Measurements from ENCODE around the gene SEC31A. TPM values are rescaled to one million over a fixed set of nuclear protein-coding genes. Genes with fewer than 3 reads are reported as not detected.

The SEC31A gene
- total and polyA plus RNA-seq, 2 donors (not counting 1 experiment from before 2014, with no cell fraction given) = 52.7 to 134 TPM

DNA sequence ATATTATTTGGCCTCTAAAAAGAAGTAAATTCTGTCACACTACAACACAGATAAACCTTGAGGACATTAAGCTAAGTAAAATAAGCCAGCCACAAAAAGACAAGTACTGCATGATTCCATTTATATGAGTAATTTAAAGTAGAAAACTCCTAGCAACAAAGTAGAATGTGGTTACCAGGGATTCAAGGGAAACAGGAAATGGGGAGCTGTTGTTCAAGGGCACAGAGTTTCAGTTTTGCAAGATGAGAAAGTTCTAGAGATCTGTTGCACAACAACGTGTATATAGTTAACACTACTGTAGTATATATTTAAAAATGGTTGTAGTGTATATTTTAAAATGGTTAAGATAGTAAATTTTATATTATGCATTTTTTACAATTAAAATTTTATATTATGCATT lies 25.4 kb downstream of the SEC31A start:
- no peak overlapping the region for H3K9ac ChIP-seq (ENCODE audit: low read length)
- no peak overlapping the region for H3K27ac ChIP-seq (ENCODE audit: low read length in 2 of 2)
- DNase-seq (no peak), ATAC-seq (ENCODE audit: low read depth) (no peak)
- no peaks in the 10 kb centered on the region for H3K4me1 Mint-ChIP-seq
- intact Hi-C loops (cut with micrococcal nuclease) = no loop called here
- H3K4me1 ChIP-seq (ENCODE audit: control insufficient read depth in 2 of 2, insufficient read depth in 2 of 2, low read length in 2 of 2) = no peaks in the 10 kb centered on the region
- H4K20me1 ChIP-seq (ENCODE audit: control insufficient read depth, insufficient read depth, low read length, poor library complexity, severe bottlenecking) = peaks cover 6% of the 10 kb centered on the region
- no peaks in the 10 kb centered on the region for H3K27me3 Mint-ChIP-seq
- H3K4me2 ChIP-seq (replicated peaks; ENCODE audit: low read depth, low read length, poor library complexity, severe bottlenecking) = no peak overlapping the region
- no peak overlapping the region for H2AFZ ChIP-seq (ENCODE audit: insufficient read depth, low read depth, low read length, poor library complexity, severe bottlenecking)
- H3K36me3 ChIP-seq (replicated peaks in 1 of 2; ENCODE audit: control extremely low read depth in 1 of 2, control insufficient read depth in 1 of 2, extremely low read depth in 1 of 2, insufficient read depth in 2 of 2, low read length in 1 of 2) = peaks cover 25 to 84% of the 10 kb centered on the region in 2 experiments
- no peaks in the 10 kb centered on the region for H3K9me3 ChIP-seq (ENCODE audit: control extremely low read depth in 1 of 3, control insufficient read depth in 2 of 3, insufficient read depth in 1 of 3, low read length in 2 of 3)
- no peak overlapping the region for H3K4me3 Mint-ChIP-seq
- peaks cover 3% of the 10 kb centered on the region for H3K79me2 ChIP-seq (ENCODE audit: control insufficient read depth, insufficient read depth, low read length)
- no peaks in the 10 kb centered on the region for H3K27me3 ChIP-seq (replicated peaks in 1 of 4; ENCODE audit: control extremely low read depth in 1 of 4, control insufficient read depth in 3 of 4, insufficient read depth in 4 of 4, low read length in 3 of 4)
- WGBS (ENCODE audit: insufficient coverage) = no CpG with 5 or more reads among the region's 1 CpG
- H3K27ac Mint-ChIP-seq = no peak overlapping the region
- H3K9me3 Mint-ChIP-seq (ENCODE audit: insufficient read depth) = no peaks in the 10 kb centered on the region
- CTCF ChIA-PET = no interaction called here
- POLR2A ChIA-PET = interaction anchor here (0.6 kb wide), 1 partner anchor 151 kb away, joined by 3 read pairs; no protein-coding TSS in a partner anchor
- TF ChIP-seq EZH2 (IDR thresholded peaks at IDR 0.05; ENCODE audit: borderline replicate concordance, insufficient read depth, low read depth, low read length, poor library complexity, severe bottlenecking) = no peak
- TF ChIP-seq CTCF (IDR thresholded peaks at IDR 0.05) = no peak
- no peak overlapping the region for H3K4me3 ChIP-seq (ENCODE audit: control extremely low read depth in 1 of 5, extremely low read depth in 1 of 5, insufficient read depth in 1 of 5, low read depth in 2 of 5, low read length in 4 of 5)

- Histone ChIP-seq H3K79me2 (ENCODE audit: control insufficient read depth, insufficient read depth, low read length) (peaks cover 3% of the 10 kb centered on the region), H3K36me3 (replicated peaks in 1 of 2; ENCODE audit: control extremely low read depth in 1 of 2, control insufficient read depth in 1 of 2, extremely low read depth in 1 of 2, insufficient read depth in 2 of 2, low read length in 1 of 2) (peaks cover 20 to 73% of the 10 kb centered on the region in 2 experiments), H3K4me1 (ENCODE audit: control insufficient read depth in 2 of 2, insufficient read depth in 2 of 2, low read length in 2 of 2) (no peaks in the 10 kb centered on the region), H3K4me3 (ENCODE audit: control extremely low read depth in 1 of 5, extremely low read depth in 1 of 5, insufficient read depth in 1 of 5, low read depth in 2 of 5, low read length in 4 of 5) (no peak overlapping the region), H3K9ac (ENCODE audit: low read length) (no peak overlapping the region), H3K27me3 (replicated peaks in 1 of 4; ENCODE audit: control extremely low read depth in 1 of 4, control insufficient read depth in 3 of 4, insufficient read depth in 4 of 4, low read length in 3 of 4) (no peaks in the 10 kb centered on the region), H3K4me2 (replicated peaks; ENCODE audit: low read depth, low read length, poor library complexity, severe bottlenecking) (no peak overlapping the region), H4K20me1 (ENCODE audit: control insufficient read depth, insufficient read depth, low read length, poor library complexity, severe bottlenecking) (peaks cover 6% of the 10 kb centered on the region), H3K9me3 (ENCODE audit: control extremely low read depth in 1 of 3, control insufficient read depth in 2 of 3, insufficient read depth in 1 of 3, low read length in 2 of 3) (no peaks in the 10 kb centered on the region), H2AFZ (ENCODE audit: insufficient read depth, low read depth, low read length, poor library complexity, severe bottlenecking) (no peak overlapping the region), H3K27ac (ENCODE audit: low read length in 2 of 2) (no peak overlapping the region)
- DNase-seq (no peak), ATAC-seq (ENCODE audit: low read depth) (no peak)
- ChIA-PET POLR2A (no interaction called here), CTCF (no interaction called here)
- intact Hi-C loops (cut with micrococcal nuclease) = no loop called here
- TF ChIP-seq EZH2 (IDR thresholded peaks at IDR 0.05; ENCODE audit: borderline replicate concordance, insufficient read depth, low read depth, low read length, poor library complexity, severe bottlenecking) = no peak
- no peak for TF ChIP-seq CTCF (IDR thresholded peaks at IDR 0.05)
- Mint-ChIP-seq H3K27me3 (no peaks in the 10 kb centered on the region), H3K4me1 (no peaks in the 10 kb centered on the region), H3K4me3 (no peak overlapping the region), H3K9me3 (ENCODE audit: insufficient read depth) (no peaks in the 10 kb centered on the region), H3K27ac (no peak overlapping the region)
- WGBS (ENCODE audit: insufficient coverage) = 88% methylated on average over 2 of the region's 6 CpGs
Observed at GRCh38 chr4:82864336-82864979, 26.5 kb downstream of the SEC31A start.

All from B cell (primary cell).